HG03045 (cell line): ENCODE measurements around the gene CDKN1A.
"Not testable (repeated sequence)": the region's sequence is repeated elsewhere in the genome, so short reads cannot be mapped to it uniquely, and the experiment has no call there.

Source experiments
- ATAC-seq: cut with Tn5 transposase; IDR thresholded peaks from one replicate; pipeline ENCODE4 v1.9.1; 2021; ENCODE audit warnings: mild to moderate bottlenecking, moderate library complexity; ENCODE audit not compliant: unreplicated experiment

The CDKN1A gene

GRCh38 chr6:36718560-36718959 is 40.0 kb downstream of the CDKN1A start:
- no peak for ATAC-seq

GRCh38 chr6:36719126-36719525 is 40.6 kb downstream of the CDKN1A start:
- no peak for ATAC-seq

- ATAC-seq, result no peak
These were observed 42.0 kb downstream of the CDKN1A start for GRCh38 chr6:36720251-36721141.

GRCh38 chr6:36721369-36722140 is 43.0 kb downstream of the CDKN1A start:
- ATAC-seq, result no peak

- ATAC-seq, result no peak
These were observed 43.9 kb downstream of the CDKN1A start for GRCh38 chr6:36722365-36722764.

GRCh38 chr6:36722879-36723278 is 44.4 kb downstream of the CDKN1A start:
- ATAC-seq, result no peak

- not testable (repeated sequence) for ATAC-seq
These were observed 45.5 kb downstream of the CDKN1A start for GRCh38 chr6:36723992-36724391.

GRCh38 chr6:36724514-36725390 is 46.2 kb downstream of the CDKN1A start:
- no peak for ATAC-seq

GRCh38 chr6:36725581-36725980 is 47.1 kb downstream of the CDKN1A start:
- ATAC-seq, result no peak

GRCh38 chr6:36727505-36728021 is 49.0 kb downstream of the CDKN1A start:
- ATAC-seq, result no peak

- no peak for ATAC-seq
These were observed 50.0 kb downstream of the CDKN1A start for GRCh38 chr6:36728289-36729160.

- no peak for ATAC-seq
These were observed 50.6 kb downstream of the CDKN1A start for GRCh38 chr6:36729161-36729524.

GRCh38 chr6:36730424-36731380 is 52.2 kb downstream of the CDKN1A start:
- no peak for ATAC-seq

GRCh38 chr6:36731622-36732310 is 53.3 kb downstream of the CDKN1A start:
- no peak for ATAC-seq

GRCh38 chr6:36733300-36733699 is 54.8 kb downstream of the CDKN1A start:
- no peak for ATAC-seq

- ATAC-seq, result no peak
These were observed 56.1 kb downstream of the CDKN1A start for GRCh38 chr6:36734486-36735060.

GRCh38 chr6:36735110-36736071 is 56.9 kb downstream of the CDKN1A start:
- no peak for ATAC-seq
